Endothelial cell of umbilical vein (primary cell): ENCODE results near the gene SLC6A2. TPM values are rescaled to one million over a fixed set of nuclear protein-coding genes. Genes with fewer than 3 reads are reported as not detected.

Experiments used
- BruUV-seq: library from RNA; stranded (reverse); fragments of 400-500 nt; replicated peaks from 2 replicates; lab custom pipeline; 2021; lab: Mats Ljungman, UMichigan
- CTCF ChIA-PET: fragments of 300-600, 350-600 bp; sonication (Branson Sonifier 250); formaldehyde crosslinking; loops from one replicate; lab custom pipeline; 2021; ENCODE audit warnings: antibody characterized with exemption, inconsistent platforms; lab: Charles Lee
- POLR2A ChIA-PET: fragments of 300-600, 350-600 bp; sonication (Branson Sonifier 250); formaldehyde crosslinking; loops from one replicate; lab custom pipeline; 2021; ENCODE audit warnings: antibody characterized with exemption, inconsistent platforms; lab: Charles Lee
- DNase-seq: peaks from one replicate; pipeline ENCODE4 v3.0.0-alpha.2; 2011; ENCODE audit warnings: low read depth, low spot score
- FAIRE-seq: peaks from 2 replicates; lab custom pipeline; 2011; peaks lifted over from hg19 to GRCh38; lab: Jason Lieb, UNC
- H2AFZ ChIP-seq: 2 replicates; pipeline ENCODE4 v1.6.0; 2012; ENCODE audit warnings: low read depth, low read length, control low read depth, inconsistent platforms
- H3K27ac ChIP-seq: 2 replicates; pipeline ENCODE4 v1.5.1; 2011; ENCODE audit warnings: low read depth, mild to moderate bottlenecking, control low read depth, low read length, moderate library complexity; ENCODE audit not compliant: insufficient read depth
- H3K27me3 ChIP-seq, 2 experiments: 2 replicates each; pipeline versions ENCODE4 v1.6.0 to v1.6.1; 2011; ENCODE audit warnings: low read length in 2 of 2, mixed read lengths in 1 of 2; ENCODE audit not compliant: control insufficient read depth in 2 of 2, insufficient read depth in 2 of 2
- H3K36me3 ChIP-seq, 2 experiments: 2 replicates in 1 of 2; 3 replicates in 1 of 2; pipeline ENCODE4 v1.5.1; 2011; ENCODE audit warnings: low read length in 2 of 2, mild to moderate bottlenecking in 1 of 2, moderate library complexity in 1 of 2; ENCODE audit not compliant: control insufficient read depth in 2 of 2, insufficient read depth in 2 of 2; ENCODE audit errors: extremely low read depth in 1 of 2
- H3K4me1 ChIP-seq: 3 replicates; pipeline ENCODE4 v1.5.1; 2011; ENCODE audit warnings: mild to moderate bottlenecking, low read length; ENCODE audit not compliant: control insufficient read depth, insufficient read depth; ENCODE audit errors: extremely low read depth
- H3K4me2 ChIP-seq: 2 replicates; pipeline ENCODE4 v1.6.1; 2011; ENCODE audit warnings: low read length, control low read depth, mixed read lengths; ENCODE audit not compliant: insufficient read depth
- H3K4me3 ChIP-seq, 3 experiments: fragments of 200-600 bp in 1 of 3; sonication (generic), shearing (Covaris generic) in 1 of 3; replicated peaks in 1 of 3; 2 replicates each; pipeline ENCODE4 v1.5.1; 2011 to 2016; ENCODE audit warnings: control low read depth in 3 of 3, low read length in 3 of 3, mild to moderate bottlenecking in 2 of 3, inconsistent platforms in 1 of 3, low read depth in 1 of 3, moderate library complexity in 1 of 3; ENCODE audit not compliant: insufficient read depth in 1 of 3
- H3K79me2 ChIP-seq: 2 replicates; pipeline ENCODE4 v1.6.0; 2012; ENCODE audit warnings: low read length, inconsistent platforms; ENCODE audit not compliant: control insufficient read depth, insufficient read depth
- H3K9ac ChIP-seq: replicated peaks from 2 replicates; pipeline ENCODE3; 2011; ENCODE audit warnings: low read length, control low read depth; ENCODE audit not compliant: insufficient read depth; ENCODE audit errors: extremely low read depth
- H3K9me1 ChIP-seq: replicated peaks from 3 replicates; pipeline ENCODE4 v1.6.0; 2011; ENCODE audit warnings: mild to moderate bottlenecking, low read length; ENCODE audit not compliant: control insufficient read depth, insufficient read depth; ENCODE audit errors: extremely low read depth
- H3K9me3 ChIP-seq: replicated peaks from 2 replicates; pipeline ENCODE4 v1.5.1; 2012; ENCODE audit warnings: low read length, inconsistent platforms; ENCODE audit not compliant: control insufficient read depth, insufficient read depth
- H4K20me1 ChIP-seq: replicated peaks from 2 replicates; pipeline ENCODE3; 2011; ENCODE audit warnings: mild to moderate bottlenecking, low read length; ENCODE audit not compliant: control insufficient read depth, insufficient read depth; ENCODE audit errors: extremely low read depth
- EZH2 ChIP-seq: IDR thresholded peaks from 2 replicates; pipeline ENCODE4 v1.6.1; 2012; ENCODE audit warnings: borderline replicate concordance, low read depth, mild to moderate bottlenecking, moderate library complexity, low read length, inconsistent platforms; ENCODE audit not compliant: severe bottlenecking
- FOS ChIP-seq: IDR thresholded peaks from 2 replicates; pipeline ENCODE4 v1.6.1; 2011; ENCODE audit warnings: mild to moderate bottlenecking, low read length, moderate library complexity, borderline replicate concordance; ENCODE audit not compliant: insufficient read depth
- GATA2 ChIP-seq: IDR thresholded peaks from 2 replicates; pipeline ENCODE4 v1.7.0; 2011; ENCODE audit warnings: low read depth, mild to moderate bottlenecking, moderate library complexity, mixed read lengths, low read length; ENCODE audit not compliant: insufficient read length, insufficient read depth
- JUN ChIP-seq: IDR thresholded peaks from 2 replicates; pipeline ENCODE4 v1.6.1; 2011; ENCODE audit warnings: borderline replicate concordance, low read depth; ENCODE audit not compliant: insufficient read length, insufficient read depth
- MYC ChIP-seq: IDR thresholded peaks from one replicate; pipeline ENCODE4 v1.6.1; 2011; ENCODE audit warnings: mild to moderate bottlenecking, low read depth, low read length
- POLR2A ChIP-seq: IDR thresholded peaks from 2 replicates; pipeline ENCODE4 v1.6.1; 2012; ENCODE audit warnings: low read depth, mild to moderate bottlenecking, control low read depth, low read length
- POLR2AphosphoS5 ChIP-seq: IDR thresholded peaks from 2 replicates; pipeline ENCODE4 v1.6.1; 2012; ENCODE audit warnings: low read depth, mild to moderate bottlenecking, control low read depth, low read length, moderate library complexity; ENCODE audit not compliant: insufficient read depth
- dilution Hi-C: fragments of 300-500 bp; cut with MboI; formaldehyde crosslinking; loops from one replicate; pipeline ENCODE4 v1.15.0; 2019; ENCODE audit warnings: low sequenced_read_pairs; ENCODE audit not compliant: extremely low pct_ligation_motif_present
- intact Hi-C: fragments of 100-400 bp; cut with micrococcal nuclease; formaldehyde crosslinking; loops from one replicate; pipeline ENCODE4 v1.10.0; 2022
- polyA plus RNA-seq, 4 experiments: library from polyadenylated mRNA; depleted of rRNA in 3 of 4; stranded (reverse) in 3 of 4; unstranded in 1 of 4; fragments of >200 nt; gene quantifications; 2 replicates each; pipeline versions ENCODE4 v1.2.1 to v1.2.3, GENCODE V29; 2011 to 2012; ENCODE audit warnings: missing spikeins in 1 of 4
- total RNA-seq: library from RNA; stranded (reverse); gene quantifications from 2 replicates; pipeline ENCODE4 v1.2.3, GENCODE V29; 2021
- TF ChIP-seq, protein P1 (sequence below), 2 donors: IDR thresholded peaks; 1 replicate in 1 of 2; 2 replicates in 1 of 2; pipeline ENCODE4 v1.5.1; 2011; ENCODE audit warnings: low read length in 2 of 2, mild to moderate bottlenecking in 2 of 2, moderate library complexity in 2 of 2, control low read depth in 1 of 2, inconsistent platforms in 1 of 2, low read depth in 1 of 2; ENCODE audit not compliant: insufficient read depth in 1 of 2; ENCODE audit errors: extremely low read depth in 1 of 2
- TF ChIP-seq, protein P2 (sequence below): IDR thresholded peaks from 2 replicates; pipeline ENCODE4 v1.6.1; 2011; ENCODE audit not compliant: insufficient read depth, insufficient read length

The SLC6A2 gene
- total and polyA plus RNA-seq, 2 donors (not counting 3 experiments of a cell fraction or from before 2014, with no cell fraction given): not detected

DNA sequence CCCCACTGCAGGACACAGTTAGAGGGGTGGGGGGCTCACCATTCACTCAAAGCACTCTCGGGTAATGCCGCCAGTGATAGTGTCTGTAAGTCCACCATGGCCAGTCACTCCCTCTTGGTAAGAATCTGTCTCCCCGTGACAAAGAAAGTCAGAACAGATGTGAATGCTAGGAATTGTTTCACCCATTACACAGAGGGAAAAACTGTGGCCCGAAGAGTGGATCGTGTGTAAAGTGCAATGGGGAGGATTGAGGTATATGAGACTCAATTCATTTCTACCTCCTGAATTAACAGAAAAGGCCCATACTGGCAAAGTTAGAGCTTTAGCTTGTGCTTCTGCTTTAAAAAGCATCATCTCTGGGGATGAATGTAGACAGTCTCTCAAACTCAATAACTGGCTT lies 17.5 kb upstream of the SLC6A2 start:
- DNase-seq (no peak), FAIRE-seq (no peak)
- H3K4me1 ChIP-seq: no peaks in the 10 kb centered on the region
- H2AFZ ChIP-seq: no peak overlapping the region
- POLR2A ChIA-PET: no interaction called here
- H3K36me3 ChIP-seq: no peaks in the 10 kb centered on the region
- H3K79me2 ChIP-seq: no peaks in the 10 kb centered on the region
- H3K9ac ChIP-seq: no peak overlapping the region
- dilution Hi-C loops (no loop called here), intact Hi-C loops (no loop called here)
- no peaks in the 10 kb centered on the region for H4K20me1 ChIP-seq
- no TSS peak for BruUV-seq
- H3K4me2 ChIP-seq: no peak overlapping the region
- no peaks in the 10 kb centered on the region for H3K9me3 ChIP-seq
- H3K27ac ChIP-seq: no peak overlapping the region
- H3K27me3 ChIP-seq: peaks cover 7 to 12% of the 10 kb centered on the region in 2 experiments
- TF ChIP-seq MYC (no peak), EZH2 (no peak), POLR2A (no peak), FOS (no peak), JUN (no peak), GATA2 (no peak), POLR2AphosphoS5 (no peak)
- TF ChIP-seq, protein P1, sequence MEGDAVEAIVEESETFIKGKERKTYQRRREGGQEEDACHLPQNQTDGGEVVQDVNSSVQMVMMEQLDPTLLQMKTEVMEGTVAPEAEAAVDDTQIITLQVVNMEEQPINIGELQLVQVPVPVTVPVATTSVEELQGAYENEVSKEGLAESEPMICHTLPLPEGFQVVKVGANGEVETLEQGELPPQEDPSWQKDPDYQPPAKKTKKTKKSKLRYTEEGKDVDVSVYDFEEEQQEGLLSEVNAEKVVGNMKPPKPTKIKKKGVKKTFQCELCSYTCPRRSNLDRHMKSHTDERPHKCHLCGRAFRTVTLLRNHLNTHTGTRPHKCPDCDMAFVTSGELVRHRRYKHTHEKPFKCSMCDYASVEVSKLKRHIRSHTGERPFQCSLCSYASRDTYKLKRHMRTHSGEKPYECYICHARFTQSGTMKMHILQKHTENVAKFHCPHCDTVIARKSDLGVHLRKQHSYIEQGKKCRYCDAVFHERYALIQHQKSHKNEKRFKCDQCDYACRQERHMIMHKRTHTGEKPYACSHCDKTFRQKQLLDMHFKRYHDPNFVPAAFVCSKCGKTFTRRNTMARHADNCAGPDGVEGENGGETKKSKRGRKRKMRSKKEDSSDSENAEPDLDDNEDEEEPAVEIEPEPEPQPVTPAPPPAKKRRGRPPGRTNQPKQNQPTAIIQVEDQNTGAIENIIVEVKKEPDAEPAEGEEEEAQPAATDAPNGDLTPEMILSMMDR (IDR thresholded peaks at IDR 0.05; ENCODE audit: extremely low read depth in 1 of 2, insufficient read depth in 1 of 2, low read depth in 1 of 2, low read length in 2 of 2): no peak
- TF ChIP-seq, protein P2, sequence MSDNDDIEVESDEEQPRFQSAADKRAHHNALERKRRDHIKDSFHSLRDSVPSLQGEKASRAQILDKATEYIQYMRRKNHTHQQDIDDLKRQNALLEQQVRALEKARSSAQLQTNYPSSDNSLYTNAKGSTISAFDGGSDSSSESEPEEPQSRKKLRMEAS: no peak
- no peaks in the 10 kb centered on the region for H3K9me1 ChIP-seq
- CTCF ChIA-PET: interaction anchor here (1.6 kb wide), 1 partner anchor 173 kb away, joined by 4 read pairs; no protein-coding TSS in a partner anchor
- no peak overlapping the region for H3K4me3 ChIP-seq
